ENCODE data around the gene SGMS1. TPM values are rescaled to one million over a fixed set of nuclear protein-coding genes. Genes with fewer than 3 reads are reported as not detected.
"Not testable (repeated sequence)": the region's sequence is repeated elsewhere in the genome, so short reads cannot be mapped to it uniquely, and the experiment has no call there.

The SGMS1 gene
- total and polyA plus RNA-seq, 5 donors: 12.0 to 26.0 (median 24.5) TPM

DNA sequence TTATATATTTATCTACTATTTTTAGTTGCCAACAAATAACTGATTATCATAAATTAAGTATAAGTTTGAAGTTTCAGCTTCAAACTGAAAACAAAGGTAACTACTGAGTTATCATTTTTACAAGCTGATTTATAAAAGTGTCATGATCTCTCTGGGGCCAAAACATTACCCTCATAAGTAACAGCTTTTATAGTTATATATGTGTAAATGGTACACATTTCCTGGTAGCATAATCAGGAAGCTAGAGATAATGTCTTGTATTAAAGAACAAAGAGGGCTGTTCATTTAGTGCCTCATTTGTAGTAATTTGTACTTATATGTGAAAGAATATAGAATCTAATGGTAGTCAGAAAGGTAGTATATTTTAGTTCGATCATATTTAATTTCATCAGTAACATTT, 162.6 kb downstream of the SGMS1 start:
- no peaks in the 10 kb centered on the region for H3K9me3 ChIP-seq (ENCODE audit: control insufficient read depth, low read length)
- no peaks in the 10 kb centered on the region for H3K27me3 ChIP-seq (ENCODE audit: control insufficient read depth, insufficient read depth)
- ATAC-seq (no peak), DNase-seq (no peak)
- intact Hi-C loops (cut with DNase I): no loop called here
- H3K4me3 ChIP-seq (ENCODE audit: low read length): no peak overlapping the region
- no peaks in the 10 kb centered on the region for H3K4me1 ChIP-seq (ENCODE audit: control insufficient read depth, insufficient read depth, low read length)
- no peak overlapping the region for H3K27ac ChIP-seq (ENCODE audit: low read length)
- WGBS: 93% methylated on average over 1 of the region's 1 CpG

DNA sequence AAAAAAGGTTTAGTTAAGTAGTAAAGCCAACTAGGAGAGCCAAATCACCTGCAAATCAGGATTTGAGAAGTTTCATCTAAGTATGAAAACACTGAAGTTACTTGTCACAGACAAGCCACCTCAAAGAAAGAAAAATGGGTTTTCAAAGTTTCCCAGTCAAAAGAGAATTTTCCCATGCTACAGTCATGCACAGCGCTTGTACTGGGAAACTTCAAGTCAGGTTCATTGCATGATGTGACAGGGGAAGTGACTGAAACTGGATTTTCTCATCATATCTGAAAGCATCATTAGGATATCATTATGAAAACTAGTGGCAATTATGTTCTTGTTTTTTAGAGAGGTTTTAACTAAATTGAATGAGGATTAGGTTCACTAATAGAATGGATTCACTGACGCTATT, 167.0 kb downstream of the SGMS1 start:
- no peak overlapping the region for H3K4me3 ChIP-seq (ENCODE audit: low read length)
- 93% methylated on average over 2 of the region's 2 CpGs for WGBS
- ATAC-seq: no peak
- no peak for DNase-seq
- H3K27me3 ChIP-seq (ENCODE audit: control insufficient read depth, insufficient read depth): no peaks in the 10 kb centered on the region
- no peaks in the 10 kb centered on the region for H3K4me1 ChIP-seq (ENCODE audit: control insufficient read depth, insufficient read depth, low read length)
- intact Hi-C loops (cut with DNase I): no loop called here
- H3K9me3 ChIP-seq (ENCODE audit: control insufficient read depth, low read length): no peaks in the 10 kb centered on the region
- H3K27ac ChIP-seq (ENCODE audit: low read length): no peak overlapping the region

DNA sequence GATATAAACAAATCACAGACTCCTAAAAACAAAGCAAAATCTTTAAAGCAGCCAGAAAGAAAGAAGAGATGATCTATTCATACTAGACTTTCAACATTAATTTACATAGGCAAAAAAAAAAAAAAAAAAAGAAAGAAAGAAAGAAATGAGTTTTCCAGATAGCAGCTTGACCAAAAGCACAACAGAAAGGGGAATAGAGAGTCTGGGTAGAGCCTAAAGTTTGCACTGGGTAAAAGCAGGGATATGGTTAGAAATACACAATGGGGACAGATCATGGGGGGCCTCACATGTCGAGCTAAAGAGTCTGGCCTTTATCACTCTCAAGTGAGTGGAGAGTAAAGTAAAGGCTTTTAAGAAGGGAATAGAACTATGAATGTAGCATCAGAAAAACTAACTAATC, 169.8 kb downstream of the SGMS1 start:
- H3K4me3 ChIP-seq (ENCODE audit: low read length): no peak overlapping the region
- no peak for ATAC-seq
- intact Hi-C loops (cut with DNase I): no loop called here
- H3K9me3 ChIP-seq (ENCODE audit: control insufficient read depth, low read length): no peaks in the 10 kb centered on the region
- peaks cover 3% of the 10 kb centered on the region for H3K4me1 ChIP-seq (ENCODE audit: control insufficient read depth, insufficient read depth, low read length)
- no peak for DNase-seq
- 60% methylated on average over 1 of the region's 1 CpG for WGBS
- no peak overlapping the region for H3K27ac ChIP-seq (ENCODE audit: low read length)
- no peaks in the 10 kb centered on the region for H3K27me3 ChIP-seq (ENCODE audit: control insufficient read depth, insufficient read depth)

DNA sequence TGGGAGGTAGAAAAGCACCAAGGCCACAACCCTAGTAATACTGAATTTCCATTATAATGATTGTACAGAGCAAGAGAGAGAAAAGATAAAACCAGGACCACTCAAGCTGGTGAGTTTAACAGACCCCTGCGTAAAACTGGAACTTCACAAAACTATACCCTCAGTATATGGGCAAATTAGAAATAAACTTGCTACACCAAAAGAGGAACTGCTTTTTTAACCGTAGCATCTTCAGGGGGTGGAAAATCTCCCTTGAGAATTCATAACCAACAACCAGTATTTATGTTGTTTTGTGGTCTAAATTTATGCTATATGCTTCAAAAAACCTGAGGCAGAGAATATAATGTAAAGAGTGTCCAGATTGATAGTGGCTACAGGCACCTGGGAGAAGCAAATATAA, 171.2 kb downstream of the SGMS1 start:
- WGBS: 81% methylated on average over 2 of the region's 2 CpGs
- DNase-seq: no peak
- peaks cover 3% of the 10 kb centered on the region for H3K4me1 ChIP-seq (ENCODE audit: control insufficient read depth, insufficient read depth, low read length)
- ATAC-seq: no peak
- H3K9me3 ChIP-seq (ENCODE audit: control insufficient read depth, low read length): no peaks in the 10 kb centered on the region
- intact Hi-C loops (cut with DNase I): no loop called here
- H3K4me3 ChIP-seq (ENCODE audit: low read length): no peak overlapping the region
- no peak overlapping the region for H3K27ac ChIP-seq (ENCODE audit: low read length)
- no peaks in the 10 kb centered on the region for H3K27me3 ChIP-seq (ENCODE audit: control insufficient read depth, insufficient read depth)

DNA sequence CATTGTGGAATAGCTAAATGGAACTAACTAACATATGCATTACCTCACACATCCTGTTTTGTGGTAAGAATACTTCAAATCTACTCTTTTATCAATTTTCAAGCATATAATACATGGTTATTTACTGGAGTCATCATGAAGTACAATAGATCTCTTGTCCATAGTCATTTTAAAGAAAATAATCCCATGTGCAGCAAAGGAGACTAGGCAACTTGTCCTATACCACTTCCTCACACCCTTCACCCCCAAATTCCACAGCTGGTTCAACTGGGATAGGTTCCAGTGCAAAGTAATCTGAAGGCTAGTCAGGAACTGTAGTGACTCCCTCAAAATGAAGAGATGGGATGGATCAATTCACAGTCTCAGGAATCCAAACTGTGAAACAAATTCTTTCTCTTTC, 176.1 kb downstream of the SGMS1 start:
- H3K4me3 ChIP-seq (ENCODE audit: low read length): no peak overlapping the region
- no peak overlapping the region for H3K27ac ChIP-seq (ENCODE audit: low read length)
- ATAC-seq (no peak), DNase-seq (no peak)
- H3K27me3 ChIP-seq (ENCODE audit: control insufficient read depth, insufficient read depth): no peaks in the 10 kb centered on the region
- intact Hi-C loops (cut with DNase I): no loop called here
- H3K9me3 ChIP-seq (ENCODE audit: control insufficient read depth, low read length): no peaks in the 10 kb centered on the region
- peaks cover 3% of the 10 kb centered on the region for H3K4me1 ChIP-seq (ENCODE audit: control insufficient read depth, insufficient read depth, low read length)

DNA sequence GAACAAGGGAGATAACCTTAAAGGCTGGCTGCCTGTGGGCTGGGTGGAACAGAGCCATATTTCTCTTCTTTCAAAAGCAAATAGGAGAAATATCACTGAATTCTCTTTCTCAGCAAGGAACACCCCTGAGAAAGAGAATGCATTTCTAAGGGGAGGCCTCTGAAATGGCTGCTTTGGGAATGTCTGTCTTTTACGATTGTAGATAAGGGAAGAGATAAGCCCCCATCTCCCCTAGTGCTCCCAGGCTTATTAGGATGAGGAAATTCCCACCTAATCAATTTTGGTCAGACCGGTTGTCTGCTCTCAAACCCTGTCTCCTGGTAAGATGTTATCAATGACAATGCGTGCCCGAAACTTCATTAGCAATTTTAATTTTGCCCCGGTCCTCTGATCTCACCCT, 178.0 kb downstream of the SGMS1 start:
- H3K27me3 ChIP-seq (ENCODE audit: control insufficient read depth, insufficient read depth); intact Hi-C loops (cut with DNase I); H3K27ac ChIP-seq (ENCODE audit: low read length); H3K9me3 ChIP-seq (ENCODE audit: control insufficient read depth, low read length); H3K4me3 ChIP-seq (ENCODE audit: low read length); ATAC-seq; DNase-seq; H3K4me1 ChIP-seq (ENCODE audit: control insufficient read depth, insufficient read depth, low read length): not testable (repeated sequence)
- 83% methylated on average over 5 of the region's 5 CpGs for WGBS

DNA sequence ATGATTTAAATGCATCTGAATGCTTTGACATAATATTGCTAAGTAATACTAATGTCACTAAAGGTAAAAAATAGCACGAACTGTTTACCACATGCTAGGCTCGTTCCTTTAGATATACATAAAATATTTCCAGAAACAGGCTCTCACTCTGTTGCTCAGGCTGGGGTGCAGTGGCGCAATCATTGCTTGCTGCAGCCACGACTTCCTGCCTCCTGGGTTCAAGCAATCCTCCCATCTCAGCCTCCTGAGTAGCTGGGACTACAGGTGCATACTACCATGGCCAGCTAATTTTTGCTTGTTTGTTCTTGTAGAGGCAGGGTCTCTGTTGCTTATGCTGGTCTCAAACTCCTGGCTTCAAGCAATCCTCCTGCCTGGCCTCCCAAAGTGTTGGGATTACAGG, 183.3 kb downstream of the SGMS1 start:
- no peaks in the 10 kb centered on the region for H3K9me3 ChIP-seq (ENCODE audit: control insufficient read depth, low read length)
- no peak overlapping the region for H3K27ac ChIP-seq (ENCODE audit: low read length)
- peaks cover 1% of the 10 kb centered on the region for H3K4me1 ChIP-seq (ENCODE audit: control insufficient read depth, insufficient read depth, low read length)
- intact Hi-C loops (cut with DNase I): no loop called here
- ATAC-seq: no peak
- no peak overlapping the region for H3K4me3 ChIP-seq (ENCODE audit: low read length)
- H3K27me3 ChIP-seq (ENCODE audit: control insufficient read depth, insufficient read depth): no peaks in the 10 kb centered on the region
- 86% methylated on average over 4 of the region's 4 CpGs for WGBS
- DNase-seq: no peak

DNA sequence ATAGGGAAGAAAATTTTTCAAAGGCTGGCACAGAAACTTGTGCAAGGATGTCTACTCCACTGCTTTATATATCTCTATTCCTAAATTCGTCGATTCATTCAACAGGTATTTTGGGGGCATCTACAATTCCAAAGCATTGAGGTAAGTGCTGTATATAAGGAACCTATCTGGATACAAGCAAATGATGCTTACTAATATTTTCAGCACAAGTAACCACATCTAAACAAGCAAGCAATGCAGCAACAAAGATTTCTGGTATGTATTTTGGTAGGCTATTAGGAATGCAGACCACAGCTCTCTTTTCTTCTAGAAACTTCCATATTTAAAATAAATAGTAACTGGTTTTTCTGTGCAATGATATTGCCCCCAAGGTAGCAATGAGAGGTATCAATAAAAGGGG, 183.9 kb downstream of the SGMS1 start:
- Histone ChIP-seq H3K27me3 (ENCODE audit: control insufficient read depth, insufficient read depth) (no peaks in the 10 kb centered on the region), H3K9me3 (ENCODE audit: control insufficient read depth, low read length) (no peaks in the 10 kb centered on the region), H3K4me3 (ENCODE audit: low read length) (no peak overlapping the region), H3K4me1 (ENCODE audit: control insufficient read depth, insufficient read depth, low read length) (peaks cover 1% of the 10 kb centered on the region), H3K27ac (ENCODE audit: low read length) (no peak overlapping the region)
- DNase-seq: no peak
- ATAC-seq: no peak
- intact Hi-C loops (cut with DNase I): no loop called here
- WGBS: 90% methylated on average over 2 of the region's 2 CpGs

DNA sequence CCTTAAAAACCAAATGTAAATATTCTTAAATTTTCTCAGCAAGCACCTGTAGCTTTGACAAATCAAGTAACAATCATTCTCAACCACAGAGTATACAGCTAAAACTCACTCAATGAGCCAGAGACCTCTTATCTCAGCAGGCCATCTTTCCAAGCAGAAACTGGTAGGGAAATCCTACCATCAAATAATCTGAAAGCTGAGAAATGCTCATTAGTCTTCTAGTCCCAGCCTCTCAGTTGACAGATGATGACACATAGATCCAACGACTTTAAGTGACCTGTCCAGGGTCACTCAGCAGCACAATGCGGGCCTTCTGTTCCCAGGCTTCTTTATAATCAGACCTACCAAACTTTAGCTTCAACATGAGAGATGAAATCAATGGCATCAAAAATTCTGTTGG, 184.6 kb downstream of the SGMS1 start:
- no peaks in the 10 kb centered on the region for H3K27me3 ChIP-seq (ENCODE audit: control insufficient read depth, insufficient read depth)
- peaks cover 1% of the 10 kb centered on the region for H3K4me1 ChIP-seq (ENCODE audit: control insufficient read depth, insufficient read depth, low read length)
- 79% methylated on average over 2 of the region's 2 CpGs for WGBS
- ATAC-seq: no peak
- no peaks in the 10 kb centered on the region for H3K9me3 ChIP-seq (ENCODE audit: control insufficient read depth, low read length)
- no peak overlapping the region for H3K4me3 ChIP-seq (ENCODE audit: low read length)
- H3K27ac ChIP-seq (ENCODE audit: low read length): no peak overlapping the region
- intact Hi-C loops (cut with DNase I): no loop called here
- DNase-seq: no peak

DNA sequence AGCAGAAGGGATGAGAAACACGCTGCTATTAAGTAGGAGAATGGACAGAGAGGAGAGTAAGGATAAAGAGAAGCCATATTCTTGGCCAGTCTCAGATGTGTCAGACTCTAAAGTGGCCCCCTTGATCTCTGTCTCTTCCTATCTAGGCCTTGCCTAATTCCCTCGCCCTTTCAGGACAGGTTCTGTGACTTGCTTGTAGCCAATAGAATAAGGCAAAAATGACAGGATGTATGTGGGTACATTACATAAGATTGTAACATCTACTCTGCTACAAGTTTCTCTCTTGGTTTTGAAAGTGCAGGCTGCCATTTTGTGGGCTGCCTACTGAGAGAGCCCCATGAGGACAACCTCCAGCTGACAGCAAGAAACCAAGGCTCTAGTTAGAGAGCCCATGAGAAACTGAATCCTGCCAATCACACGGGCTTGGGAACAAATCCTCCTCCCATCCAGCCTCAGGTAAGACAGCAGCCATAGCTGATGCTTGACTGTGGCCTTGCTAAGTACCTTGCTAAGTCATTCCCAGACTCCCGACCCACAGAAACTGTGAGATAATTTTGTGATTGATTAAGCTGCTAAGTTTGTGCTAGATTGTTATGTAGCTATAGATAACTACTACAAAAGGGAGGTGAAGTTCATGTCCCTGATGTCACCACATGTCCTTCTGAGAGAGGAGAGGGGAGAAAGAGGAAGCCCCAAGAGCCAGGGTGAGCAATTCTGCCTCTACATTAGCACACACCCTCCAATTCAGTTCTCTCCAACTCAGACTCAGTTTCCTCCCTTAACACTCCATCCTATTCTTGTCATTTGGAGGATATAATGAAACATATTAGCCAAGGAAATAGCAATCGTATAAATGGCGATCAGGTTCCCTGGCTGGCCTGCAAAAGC, 185.5 kb downstream of the SGMS1 start:
- intact Hi-C loops (cut with DNase I): no loop called here
- 86% methylated on average over 6 of the region's 6 CpGs for WGBS
- H3K27me3 ChIP-seq (ENCODE audit: control insufficient read depth, insufficient read depth): no peaks in the 10 kb centered on the region

DNA sequence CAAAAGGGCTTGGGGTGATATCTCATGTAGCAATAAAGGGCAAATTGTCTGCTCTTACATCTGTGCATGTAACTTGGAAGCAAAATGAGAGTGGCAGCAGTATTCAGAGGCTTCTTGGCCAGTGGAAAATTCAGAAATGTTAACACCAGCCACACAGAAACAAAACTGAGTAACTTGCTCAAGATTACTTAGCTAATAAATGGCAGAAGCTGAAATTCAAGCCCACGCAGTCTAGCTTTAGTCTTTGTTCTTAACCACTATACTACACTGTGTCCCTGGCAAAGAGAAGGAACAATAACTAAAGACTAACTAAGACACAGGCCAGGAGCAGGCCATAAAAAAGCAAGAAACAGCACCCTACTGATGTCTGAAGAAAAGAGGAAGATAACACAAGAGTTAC, 186.5 kb downstream of the SGMS1 start:
- no peak for DNase-seq
- intact Hi-C loops (cut with DNase I): no loop called here

More for the DNA sequence above, 185.5 kb downstream of the SGMS1 start:
- DNase-seq: no peak
- H3K4me3 ChIP-seq (ENCODE audit: low read length): no peak overlapping the region
- H3K9me3 ChIP-seq (ENCODE audit: control insufficient read depth, low read length): no peaks in the 10 kb centered on the region
- H3K4me1 ChIP-seq (ENCODE audit: control insufficient read depth, insufficient read depth, low read length): peaks cover 1% of the 10 kb centered on the region
- no peak overlapping the region for H3K27ac ChIP-seq (ENCODE audit: low read length)
- no peak for ATAC-seq

DNA sequence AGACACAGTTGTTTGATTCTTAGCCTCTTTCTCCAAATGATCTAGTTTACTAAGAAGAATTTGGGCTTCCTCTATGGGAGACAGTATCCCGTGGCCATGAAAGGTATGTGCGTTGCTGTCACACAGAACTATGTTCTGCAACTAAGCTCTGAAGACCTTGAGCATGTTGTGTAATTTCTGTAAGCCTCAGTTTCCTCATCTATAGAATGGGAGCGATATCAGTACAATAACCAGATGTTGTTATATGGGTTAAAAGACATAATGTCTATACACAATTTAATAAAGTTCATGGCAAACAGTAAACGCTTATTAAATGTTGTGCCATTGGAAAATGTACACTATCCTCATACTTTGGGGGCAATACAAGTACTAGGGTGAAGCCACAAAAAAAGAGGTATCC, 187.0 kb downstream of the SGMS1 start:
- WGBS: 96% methylated on average over 4 of the region's 4 CpGs
- H3K4me3 ChIP-seq (ENCODE audit: low read length): no peak overlapping the region
- no peaks in the 10 kb centered on the region for H3K27me3 ChIP-seq (ENCODE audit: control insufficient read depth, insufficient read depth)
- peaks cover 3% of the 10 kb centered on the region for H3K4me1 ChIP-seq (ENCODE audit: control insufficient read depth, insufficient read depth, low read length)
- no peak overlapping the region for H3K27ac ChIP-seq (ENCODE audit: low read length)
- DNase-seq (no peak), ATAC-seq (no peak)
- no peaks in the 10 kb centered on the region for H3K9me3 ChIP-seq (ENCODE audit: control insufficient read depth, low read length)
- intact Hi-C loops (cut with DNase I): no loop called here

More for the DNA sequence above, 186.5 kb downstream of the SGMS1 start:
- H3K4me3 ChIP-seq (ENCODE audit: low read length): no peak overlapping the region
- H3K9me3 ChIP-seq (ENCODE audit: control insufficient read depth, low read length): no peaks in the 10 kb centered on the region
- no peaks in the 10 kb centered on the region for H3K27me3 ChIP-seq (ENCODE audit: control insufficient read depth, insufficient read depth)
- ATAC-seq: no peak
- 84% methylated on average over 1 of the region's 1 CpG for WGBS
- peaks cover 2% of the 10 kb centered on the region for H3K4me1 ChIP-seq (ENCODE audit: control insufficient read depth, insufficient read depth, low read length)
- no peak overlapping the region for H3K27ac ChIP-seq (ENCODE audit: low read length)

All from right cardiac atrium (tissue), 5 donors.